CD4-positive, alpha-beta T cell treated with Interleukin-15 for 1 hour (primary cell): Measurements from ENCODE around the gene DHFR2.
"Not testable (repeated sequence)": the region's sequence is repeated elsewhere in the genome, so short reads cannot be mapped to it uniquely, and the experiment has no call there.

ENCODE experiments used
- DNase-seq: peaks from one replicate; pipeline ENCODE4 v3.0.0-alpha.2; 2020

Gene DHFR2

DNA sequence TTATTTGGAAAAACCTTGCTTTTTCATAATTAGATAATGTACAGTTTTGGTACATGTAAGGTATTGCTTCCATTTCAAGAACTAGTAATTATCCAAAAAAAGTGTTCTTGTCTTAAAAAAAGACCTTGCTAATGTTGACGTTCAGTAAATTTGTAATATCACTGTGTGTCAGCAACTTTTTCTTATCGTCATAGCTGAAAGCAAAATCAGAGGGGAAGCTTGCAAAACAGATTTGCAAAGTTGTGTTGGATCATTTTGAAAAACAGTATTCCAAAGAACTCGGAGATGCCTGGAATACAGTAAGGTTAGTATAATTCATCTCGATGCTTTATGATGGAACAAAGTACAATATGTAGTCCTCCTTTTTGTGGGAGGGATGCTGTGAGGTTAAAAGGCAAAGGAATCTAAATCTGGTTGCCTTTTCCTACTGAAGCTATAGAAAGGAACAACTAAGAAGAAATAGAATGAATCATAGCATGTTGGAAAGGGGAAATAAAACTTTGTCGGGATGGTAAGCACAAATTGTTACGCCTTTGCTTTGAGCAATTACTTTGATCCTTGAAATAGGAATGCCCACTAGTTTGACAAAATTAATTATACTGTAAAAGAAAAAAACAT lies 1.6 kb upstream of the DHFR2 start:
- no peak for DNase-seq

DNA sequence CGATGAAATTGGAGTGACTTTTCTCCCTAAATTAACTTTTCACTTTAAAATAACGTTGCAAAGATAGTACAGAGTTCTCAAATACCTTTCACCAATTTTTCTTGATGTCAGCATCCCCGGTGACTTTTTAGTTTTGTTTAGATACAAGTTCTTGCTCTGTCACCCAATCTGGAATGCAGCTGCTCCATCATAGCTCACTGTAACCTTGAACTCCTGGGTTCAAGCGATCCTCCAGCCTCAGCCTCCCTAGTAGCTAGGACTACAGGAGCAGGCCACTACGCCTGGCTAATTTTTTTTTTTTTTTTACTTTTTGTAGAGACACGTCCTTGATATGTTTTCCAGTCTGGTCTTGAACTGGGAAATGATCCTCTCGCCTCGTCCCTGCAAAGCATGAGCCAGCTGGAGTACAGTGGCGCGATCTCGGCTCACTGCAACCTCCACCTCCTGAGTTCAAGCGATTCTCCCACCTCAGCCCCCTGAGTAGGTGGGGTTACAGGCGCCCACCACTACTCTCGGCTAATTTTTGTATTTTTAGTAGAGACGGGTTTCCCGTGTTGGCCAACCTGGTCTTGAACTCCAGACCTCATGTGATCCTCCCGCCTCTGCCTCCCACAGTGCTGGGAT lies 892 bp upstream of the DHFR2 start:
- DNase-seq: no peak

- no peak for DNase-seq
These were observed 1.4 kb downstream of the DHFR2 start for GRCh38 chr3:94061297-94061696.

GRCh38 chr3:94050546-94050945 lies 12.2 kb downstream of the DHFR2 start:
- no peak for DNase-seq

DNA sequence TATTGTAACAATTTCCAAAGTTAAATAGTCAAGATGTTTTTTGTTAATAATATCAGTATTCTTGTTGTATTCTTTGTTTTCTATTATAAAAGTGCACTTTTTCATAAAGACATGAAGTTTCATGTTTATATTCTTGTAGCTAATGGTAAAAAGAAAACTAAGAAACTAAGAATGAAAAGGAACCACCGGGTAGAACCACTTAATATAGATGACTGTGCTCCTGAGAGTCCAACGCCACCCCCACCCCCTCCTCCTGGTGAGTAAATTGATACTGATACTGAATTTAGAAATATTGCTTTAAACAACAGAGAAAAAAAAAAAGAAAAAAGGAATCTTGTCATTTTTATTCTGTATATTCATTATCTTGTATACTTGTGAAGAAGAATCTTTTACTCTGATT lies 13.4 kb downstream of the DHFR2 start:
- DNase-seq: no peak

DNA sequence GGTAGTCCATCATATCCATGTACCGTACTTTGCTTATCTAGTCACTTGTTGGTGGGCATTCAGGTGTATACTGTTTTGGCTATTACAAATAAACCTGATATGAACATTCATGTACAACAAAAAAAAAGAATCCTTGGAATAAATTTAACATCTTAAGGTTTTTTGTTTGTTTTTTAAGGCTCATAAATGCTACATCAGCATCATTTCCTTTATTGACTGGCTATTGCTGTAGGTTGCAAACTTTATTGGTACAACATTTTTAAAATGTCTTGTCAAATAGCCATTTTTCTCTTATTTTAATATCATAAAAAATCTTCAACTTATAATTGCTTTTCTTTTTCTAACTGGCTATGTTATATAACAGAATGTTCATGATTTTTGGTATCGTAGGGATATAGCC lies 16.2 kb downstream of the DHFR2 start:
- no peak for DNase-seq

- DNase-seq: not testable (repeated sequence)
These were observed 18.4 kb downstream of the DHFR2 start for GRCh38 chr3:94044100-94044936.

DNA sequence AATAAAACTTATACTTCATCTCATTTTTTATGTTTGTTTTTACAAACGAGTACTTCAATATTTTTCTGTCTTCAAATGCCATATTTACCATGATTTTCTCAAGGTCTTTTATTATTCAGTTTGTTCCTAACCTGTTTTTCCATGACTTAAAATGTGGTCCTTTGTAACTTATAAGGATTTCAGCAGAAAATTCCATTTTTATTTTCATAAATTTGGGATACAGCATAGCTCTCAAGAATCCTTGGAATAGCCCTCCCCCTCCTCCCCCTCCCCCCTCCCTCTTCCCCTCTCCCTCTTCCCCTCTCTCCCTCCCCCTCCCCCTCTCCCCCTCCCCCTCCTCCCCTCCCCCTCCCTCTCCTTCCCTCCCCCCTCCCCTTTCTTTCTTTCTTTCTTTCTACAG lies 19.4 kb downstream of the DHFR2 start:
- no peak for DNase-seq

DNA sequence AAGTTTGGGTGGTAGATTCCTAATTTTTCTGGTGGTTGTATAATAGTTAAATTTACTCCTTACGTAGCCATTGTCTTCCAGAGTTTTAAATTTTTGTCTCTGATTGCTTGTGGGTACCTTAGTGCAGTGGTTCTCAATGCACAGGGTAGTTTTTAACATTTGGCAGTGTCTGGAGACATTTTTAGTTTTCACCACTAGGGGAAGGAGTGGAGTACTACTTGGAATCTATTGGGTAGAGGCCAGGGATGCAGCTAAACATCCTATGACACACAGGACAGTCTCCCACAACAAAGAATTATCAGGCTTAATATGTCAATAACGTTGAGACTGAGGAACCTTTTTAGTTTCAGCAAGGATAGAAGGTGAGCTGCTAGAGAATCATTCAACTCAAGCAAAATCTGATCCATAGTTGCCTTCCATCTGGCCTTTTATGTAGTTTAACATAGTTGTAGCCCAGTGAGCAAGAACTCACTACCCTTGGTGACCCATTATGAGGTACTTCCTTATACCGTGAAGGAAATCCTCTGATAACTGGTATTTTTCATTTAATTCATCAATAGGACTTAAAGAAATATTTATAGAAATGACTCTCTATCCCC lies 25.7 kb downstream of the DHFR2 start:
- DNase-seq: no peak

DNA sequence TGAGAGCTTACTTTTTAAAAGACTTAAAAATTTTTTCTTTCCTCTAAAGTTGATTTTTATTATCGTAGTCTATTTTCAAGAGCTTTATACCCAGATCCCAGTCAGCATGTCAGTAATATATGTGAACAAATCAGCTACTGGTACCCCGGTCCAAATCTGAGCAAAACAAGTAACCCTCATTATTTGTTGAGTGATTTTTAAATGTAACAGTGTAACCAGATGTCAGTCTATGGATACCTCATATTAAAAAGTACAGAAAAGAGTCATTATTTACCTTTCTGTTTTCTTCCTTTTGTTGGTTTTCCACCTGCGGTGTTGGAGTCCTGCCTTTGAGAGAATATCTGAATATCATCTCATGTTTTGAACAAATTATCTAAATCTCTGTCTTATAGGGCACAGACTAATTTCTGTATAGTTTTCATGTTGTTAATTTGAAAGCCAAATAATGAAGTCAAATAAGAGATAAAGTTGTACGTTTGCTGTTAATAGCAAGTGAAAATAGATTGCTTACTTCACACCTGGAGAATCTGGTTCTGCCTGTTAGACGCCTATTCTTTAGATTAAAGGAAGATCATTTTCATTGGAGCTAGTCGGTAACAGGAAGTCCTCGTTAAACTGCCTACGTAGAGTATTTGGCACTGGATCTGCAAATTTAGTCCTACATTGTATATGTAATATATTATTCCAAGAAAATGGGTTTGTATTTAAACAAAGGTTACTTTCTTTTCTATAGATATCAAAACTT lies 34.5 kb downstream of the DHFR2 start, which contains the start of gene STX19:
TSS of gene STX19 (minus strand) at position 505 of the 745 bp plus-strand sequence. CDS start 13,328 bp downstream, outside the sequence.
- no peak for DNase-seq

GRCh38 chr3:94026623-94027022 lies 36.1 kb downstream of the DHFR2 start:
- DNase-seq: no peak

- no peak for DNase-seq
These were observed 38.3 kb downstream of the DHFR2 start for GRCh38 chr3:94024385-94024784.

DNA sequence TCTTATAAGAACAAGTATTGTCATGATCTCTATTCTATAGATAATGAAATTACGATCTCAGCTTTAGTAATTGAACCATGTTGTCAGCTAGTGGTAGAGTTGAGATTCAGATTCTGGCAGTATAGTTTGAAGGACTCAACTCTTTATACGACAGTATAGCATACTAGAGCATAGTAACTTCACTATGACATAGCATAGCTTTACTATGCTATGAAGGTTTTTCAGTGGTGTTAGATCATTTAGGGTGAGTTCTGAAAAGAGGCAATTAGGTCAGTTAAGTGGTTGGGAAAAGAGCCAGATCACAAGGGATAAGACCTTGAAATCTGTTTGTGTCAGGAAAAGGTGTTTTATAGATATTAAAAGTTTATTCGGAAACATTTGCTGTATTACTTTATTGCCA lies 42.4 kb downstream of the DHFR2 start:
- DNase-seq: no peak

DNA sequence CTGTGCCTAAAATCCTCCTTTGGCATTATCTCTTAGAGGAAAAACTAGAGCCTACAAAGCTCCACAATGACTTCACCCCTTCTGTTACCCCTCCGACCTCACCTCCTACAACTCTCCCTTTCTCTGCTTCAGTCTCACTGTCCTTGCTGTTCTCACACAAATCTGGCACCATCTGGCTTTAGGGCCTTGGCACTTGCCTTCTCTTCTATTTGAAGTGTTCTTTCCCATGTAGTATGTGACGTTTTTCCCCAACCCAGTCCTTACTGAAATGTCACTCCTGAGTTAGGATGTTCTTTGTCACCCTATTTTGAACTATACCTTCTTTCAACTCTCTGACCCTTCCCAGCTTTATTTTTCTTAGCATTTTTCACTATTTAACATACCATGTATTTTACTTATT lies 43.1 kb downstream of the DHFR2 start:
- DNase-seq: no peak

GRCh38 chr3:94015025-94015424 lies 47.7 kb downstream of the DHFR2 start:
- no peak for DNase-seq

GRCh38 chr3:94012185-94012584 lies 50.5 kb downstream of the DHFR2 start:
- DNase-seq: no peak

GRCh38 chr3:94011233-94011711 lies 51.4 kb downstream of the DHFR2 start:
- DNase-seq: no peak

DNA sequence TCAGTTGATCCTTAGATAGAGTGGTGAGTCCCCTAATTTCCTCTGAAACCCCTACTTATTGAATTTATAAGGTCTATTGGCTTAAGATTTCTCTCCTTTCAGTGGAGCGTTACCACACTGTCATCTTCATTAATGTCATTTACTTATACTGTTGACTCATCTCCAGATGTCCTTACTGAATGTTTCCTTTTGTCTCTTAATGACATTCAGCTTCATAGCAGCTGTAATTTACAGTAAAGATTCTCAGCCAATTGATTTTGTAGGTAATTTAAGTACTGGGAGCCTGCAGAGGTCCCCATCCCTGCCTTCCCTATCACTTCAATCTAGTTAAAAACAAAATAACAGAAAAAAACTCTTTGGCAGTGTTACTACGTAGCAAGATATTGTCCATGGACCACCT lies 53.1 kb downstream of the DHFR2 start:
- no peak for DNase-seq

- no peak for DNase-seq
These were observed 54.5 kb downstream of the DHFR2 start for GRCh38 chr3:94008253-94008652.
